Erythroblast (primary cell): Measurements from ENCODE around the gene NDUFB2.

ENCODE experiments used
- GATA1 ChIP-seq: IDR thresholded peaks from 2 replicates; pipeline ENCODE4 v1.6.1; 2011; ENCODE audit warnings: low read depth, mild to moderate bottlenecking, control low read depth, low read length, moderate library complexity
- POLR2A ChIP-seq: IDR thresholded peaks from 2 replicates; pipeline ENCODE4 v1.6.1; 2011; ENCODE audit warnings: mild to moderate bottlenecking, low read length

DNA sequence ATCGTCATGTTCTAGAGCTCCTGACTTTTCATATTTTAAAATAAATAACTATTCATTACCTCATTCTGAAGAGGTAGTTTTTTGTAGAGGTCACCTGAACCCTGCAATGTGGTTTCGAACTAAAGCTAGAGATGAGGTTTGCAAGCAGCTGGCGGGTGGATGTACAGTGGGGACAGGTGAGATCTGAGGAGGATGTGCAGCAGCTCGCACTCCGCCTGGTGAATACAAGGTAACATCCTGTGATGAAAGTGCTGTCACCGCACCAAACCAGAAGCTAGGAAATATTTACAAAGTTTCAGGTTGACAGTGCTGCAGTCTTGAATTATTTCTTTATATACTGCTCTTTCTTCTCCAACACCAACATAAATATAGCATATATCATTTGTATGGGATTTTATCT is 26.5 kb downstream of the NDUFB2 start:
- TF ChIP-seq POLR2A (no peak), GATA1 (no peak)
